Measurements from ENCODE around the gene LCA5L. TPM values are rescaled to one million over a fixed set of nuclear protein-coding genes. Genes with fewer than 3 reads are reported as not detected.
"Not testable (repeated sequence)": the region's sequence is repeated elsewhere in the genome, so short reads cannot be mapped to it uniquely, and the experiment has no call there.

Gene LCA5L
- total RNA-seq, 1 donor from 2014 or later, result not detected

DNA sequence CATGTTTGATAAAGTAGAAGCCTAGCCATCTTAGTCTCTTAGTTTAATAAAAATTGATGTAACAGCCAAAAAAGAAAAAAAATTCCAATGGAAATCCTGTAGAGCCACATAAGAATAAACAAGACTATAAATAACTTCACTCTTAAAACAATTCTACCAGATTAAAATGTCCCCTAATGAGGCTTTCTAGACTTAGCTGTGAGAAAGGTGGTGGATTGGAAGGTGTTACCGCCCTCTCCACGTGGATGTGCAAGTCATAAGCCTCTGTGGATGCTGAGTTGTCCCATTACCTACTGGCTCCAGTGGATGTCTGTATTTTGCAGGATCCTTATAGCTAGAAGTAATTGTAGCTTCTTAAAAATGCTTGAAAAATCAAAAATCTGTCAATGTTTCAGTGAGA, 14.6 kb downstream of the LCA5L start:
- DNase-seq, result no peak
- H3K4me3 Mint-ChIP-seq (ENCODE audit: unreplicated experiment), result no peak overlapping the region

GRCh38 chr21:39430457-39430856, 15.1 kb downstream of the LCA5L start:
- H3K36me3 Mint-ChIP-seq (ENCODE audit: unreplicated experiment), result no peaks in the 10 kb centered on the region
- TF ChIP-seq CTCF (IDR thresholded peaks at IDR 0.05; ENCODE audit: partially characterized antibody, unreplicated experiment), result no peak
- peaks cover 3% of the 10 kb centered on the region for H3K27me3 Mint-ChIP-seq (ENCODE audit: unreplicated experiment)
- no peak overlapping the region for H3K27ac Mint-ChIP-seq (ENCODE audit: unreplicated experiment)
- no peak for DNase-seq
- H3K4me3 Mint-ChIP-seq (ENCODE audit: unreplicated experiment), result no peak overlapping the region
- H3K9me3 Mint-ChIP-seq (ENCODE audit: unreplicated experiment), result peaks cover 3% of the 10 kb centered on the region
- peaks cover 8% of the 10 kb centered on the region for H3K4me1 Mint-ChIP-seq (ENCODE audit: low read depth, unreplicated experiment)

More for the DNA sequence above, 14.6 kb downstream of the LCA5L start:
- Mint-ChIP-seq H3K27ac (ENCODE audit: unreplicated experiment) (no peak overlapping the region), H3K4me1 (ENCODE audit: low read depth, unreplicated experiment) (peaks cover 8% of the 10 kb centered on the region), H3K36me3 (ENCODE audit: unreplicated experiment) (no peaks in the 10 kb centered on the region), H3K27me3 (ENCODE audit: unreplicated experiment) (peaks cover 1% of the 10 kb centered on the region), H3K9me3 (ENCODE audit: unreplicated experiment) (peaks cover 3% of the 10 kb centered on the region)
- no peak for TF ChIP-seq CTCF (IDR thresholded peaks at IDR 0.05; ENCODE audit: partially characterized antibody, unreplicated experiment)

DNA sequence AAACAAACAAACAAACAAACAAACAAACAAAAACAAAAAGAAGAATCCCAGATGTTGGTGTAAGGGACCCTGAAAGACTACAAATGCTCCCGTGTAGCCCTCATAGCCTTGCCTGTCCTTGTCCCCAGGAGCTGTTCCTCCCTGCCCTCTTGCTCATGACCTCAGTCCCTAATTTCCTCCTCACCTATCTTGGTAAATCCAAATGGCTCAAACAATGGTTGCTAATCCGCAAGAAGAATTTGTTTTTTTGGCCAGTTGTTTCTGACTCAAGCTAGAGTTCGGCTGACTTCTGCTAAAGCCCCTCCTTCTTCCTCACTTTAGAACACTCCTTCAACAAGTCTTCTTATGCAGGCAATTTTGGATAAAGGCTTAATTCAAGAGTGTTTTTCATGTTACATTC, 15.6 kb downstream of the LCA5L start:
- Mint-ChIP-seq H3K9me3 (ENCODE audit: unreplicated experiment) (peaks cover 3% of the 10 kb centered on the region), H3K4me3 (ENCODE audit: unreplicated experiment) (no peak overlapping the region)
- TF ChIP-seq CTCF (IDR thresholded peaks at IDR 0.05; ENCODE audit: partially characterized antibody, unreplicated experiment), result no peak

GRCh38 chr21:39429445-39429844, 16.1 kb downstream of the LCA5L start:
- no peak for TF ChIP-seq CTCF (IDR thresholded peaks at IDR 0.05; ENCODE audit: partially characterized antibody, unreplicated experiment)
- H3K4me3 Mint-ChIP-seq (ENCODE audit: unreplicated experiment), result no peak overlapping the region
- peaks cover 8% of the 10 kb centered on the region for H3K4me1 Mint-ChIP-seq (ENCODE audit: low read depth, unreplicated experiment)
- H3K27ac Mint-ChIP-seq (ENCODE audit: unreplicated experiment), result no peak overlapping the region
- H3K9me3 Mint-ChIP-seq (ENCODE audit: unreplicated experiment), result peaks cover 3% of the 10 kb centered on the region
- no peaks in the 10 kb centered on the region for H3K36me3 Mint-ChIP-seq (ENCODE audit: unreplicated experiment)
- no peak for DNase-seq
- H3K27me3 Mint-ChIP-seq (ENCODE audit: unreplicated experiment), result peaks cover 3% of the 10 kb centered on the region

More for the DNA sequence above, 15.6 kb downstream of the LCA5L start:
- no peak for DNase-seq
- Mint-ChIP-seq H3K4me1 (ENCODE audit: low read depth, unreplicated experiment) (peaks cover 8% of the 10 kb centered on the region), H3K27me3 (ENCODE audit: unreplicated experiment) (peaks cover 3% of the 10 kb centered on the region), H3K36me3 (ENCODE audit: unreplicated experiment) (no peaks in the 10 kb centered on the region), H3K27ac (ENCODE audit: unreplicated experiment) (no peak overlapping the region)

DNA sequence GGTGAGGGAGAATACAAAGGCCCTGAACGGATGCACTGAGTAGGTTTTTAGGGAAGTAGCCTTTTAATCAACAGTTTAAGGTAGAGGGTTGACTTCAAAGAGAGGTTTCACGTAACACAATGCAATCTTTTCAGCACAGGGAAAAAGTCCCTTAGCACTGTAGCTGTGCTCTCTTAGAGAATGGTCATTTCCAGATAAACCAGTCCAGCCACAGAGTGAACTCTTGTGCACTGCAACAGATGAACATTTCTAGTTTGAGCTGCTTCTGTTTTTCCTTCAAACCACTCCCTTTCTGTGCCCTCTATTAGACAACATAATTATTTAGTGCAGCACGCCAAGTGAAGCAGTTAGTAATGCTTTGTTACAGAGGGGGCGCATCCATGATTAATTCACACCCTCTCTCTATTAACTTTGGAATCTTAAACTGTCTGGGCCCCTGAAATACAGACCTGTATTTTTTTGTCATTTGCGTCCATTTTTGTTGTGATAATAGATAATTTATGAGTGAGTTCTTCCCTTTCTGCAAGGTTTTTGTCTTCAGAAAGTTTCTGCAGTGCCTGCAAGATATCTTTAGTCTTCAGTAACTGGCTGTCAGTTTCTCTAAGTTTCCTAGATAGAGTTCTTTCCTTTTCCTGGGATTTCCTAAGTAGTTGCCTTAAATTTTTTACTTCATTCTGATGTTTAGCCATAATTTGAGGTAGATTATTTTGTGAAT, 22.9 kb downstream of the LCA5L start:
- H3K36me3 Mint-ChIP-seq (ENCODE audit: unreplicated experiment), result no peaks in the 10 kb centered on the region
- no peak overlapping the region for H3K4me3 Mint-ChIP-seq (ENCODE audit: unreplicated experiment)
- no peak for DNase-seq
- peaks cover 3% of the 10 kb centered on the region for H3K9me3 Mint-ChIP-seq (ENCODE audit: unreplicated experiment)
- H3K4me1 Mint-ChIP-seq (ENCODE audit: low read depth, unreplicated experiment), result peaks cover 6% of the 10 kb centered on the region
- peaks cover 2% of the 10 kb centered on the region for H3K27me3 Mint-ChIP-seq (ENCODE audit: unreplicated experiment)
- TF ChIP-seq CTCF (IDR thresholded peaks at IDR 0.05; ENCODE audit: partially characterized antibody, unreplicated experiment), result no peak
- H3K27ac Mint-ChIP-seq (ENCODE audit: unreplicated experiment), result no peak overlapping the region

DNA sequence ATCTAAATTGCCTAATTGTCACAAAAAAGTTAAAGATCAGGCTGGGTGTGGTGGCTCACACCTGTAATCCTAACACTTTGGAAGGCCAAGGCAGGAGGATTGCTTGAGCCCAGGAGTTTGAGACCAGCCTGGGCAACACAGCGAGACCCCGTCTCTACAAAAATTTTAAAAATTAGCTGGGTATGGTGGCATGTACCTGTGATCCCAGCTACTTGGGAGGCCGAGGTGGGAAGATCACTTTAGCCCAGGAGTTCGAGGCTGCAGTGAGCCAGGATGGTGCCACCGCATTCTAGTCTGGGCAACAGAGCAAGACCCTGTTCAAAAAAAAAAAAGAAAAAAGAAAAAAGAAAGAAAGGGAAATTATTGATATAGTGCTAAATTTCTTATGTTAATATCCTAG, 26.4 kb downstream of the LCA5L start:
- DNase-seq; H3K27me3 Mint-ChIP-seq (ENCODE audit: unreplicated experiment); H3K36me3 Mint-ChIP-seq (ENCODE audit: unreplicated experiment); H3K9me3 Mint-ChIP-seq (ENCODE audit: unreplicated experiment); H3K27ac Mint-ChIP-seq (ENCODE audit: unreplicated experiment); H3K4me3 Mint-ChIP-seq (ENCODE audit: unreplicated experiment); H3K4me1 Mint-ChIP-seq (ENCODE audit: low read depth, unreplicated experiment): not testable (repeated sequence)

All from glutamatergic neuron (in vitro differentiated cells).